Liver (tissue), 9 donors: Measurements from ENCODE around the gene DMAC1. TPM values are rescaled to one million over a fixed set of nuclear protein-coding genes. Genes with fewer than 3 reads are reported as not detected.

ENCODE experiments used
- DNase-seq: peaks from one replicate; pipeline ENCODE4 v3.0.0-alpha.2; 2017; ENCODE audit warnings: low spot score
- H3K27ac ChIP-seq, 2 donors: one replicate each; pipeline ENCODE4 v1.7.0; 2013; ENCODE audit warnings: inconsistent platforms in 2 of 2, low read length in 2 of 2, control low read depth in 1 of 2, low read depth in 1 of 2, mild to moderate bottlenecking in 1 of 2
- H3K27me3 ChIP-seq, 4 donors: one replicate each; pipeline versions ENCODE4 v1.6.1 to v1.7.0; 2013; ENCODE audit warnings: low read length in 3 of 4, inconsistent platforms in 1 of 4, mild to moderate bottlenecking in 1 of 4, moderate library complexity in 1 of 4; ENCODE audit not compliant: control insufficient read depth in 4 of 4, insufficient read depth in 4 of 4
- H3K36me3 ChIP-seq, 4 donors: one replicate each; pipeline versions ENCODE4 v1.6.1 to v1.7.0; 2013; ENCODE audit warnings: low read length in 3 of 4, mild to moderate bottlenecking in 3 of 4, low read depth in 1 of 4, moderate library complexity in 1 of 4; ENCODE audit not compliant: control insufficient read depth in 4 of 4, insufficient read depth in 3 of 4
- H3K4me1 ChIP-seq, 4 donors: one replicate each; pipeline versions ENCODE4 v1.6.1 to v1.7.0; 2013; ENCODE audit warnings: low read length in 3 of 4, mild to moderate bottlenecking in 3 of 4, moderate library complexity in 1 of 4; ENCODE audit not compliant: control insufficient read depth in 4 of 4, insufficient read depth in 4 of 4
- H3K4me3 ChIP-seq, 3 donors: one replicate each; pipeline versions ENCODE4 v1.6.1 to v1.7.0; 2013; ENCODE audit warnings: low read length in 3 of 3, control low read depth in 1 of 3, low read depth in 1 of 3, mild to moderate bottlenecking in 1 of 3
- H3K9ac ChIP-seq, 2 donors: one replicate each; pipeline ENCODE4 v1.7.0; 2013; ENCODE audit warnings: low read length in 2 of 2, mild to moderate bottlenecking in 2 of 2, moderate library complexity in 2 of 2, control low read depth in 1 of 2, low read depth in 1 of 2
- H3K9me3 ChIP-seq, 4 donors: one replicate each; pipeline versions ENCODE4 v1.6.1 to v1.7.0; 2013; ENCODE audit warnings: low read length in 3 of 4; ENCODE audit not compliant: control insufficient read depth in 4 of 4
- ATF3 ChIP-seq: IDR thresholded peaks from 2 replicates; pipeline ENCODE4 v1.6.1; 2016; ENCODE audit warnings: antibody characterized with exemption
- CTCF ChIP-seq: fragments of 150-350 bp; IDR thresholded peaks from 2 replicates; pipeline ENCODE4 v1.5.1; 2017; ENCODE audit warnings: improper control_type of control experiment, low read depth, low read length; ENCODE audit not compliant: missing input control
- EGR1 ChIP-seq, 2 donors: IDR thresholded peaks; 2 replicates each; pipeline ENCODE4 v1.6.1; 2016 to 2018; ENCODE audit warnings: antibody characterized with exemption in 2 of 2, low read depth in 2 of 2
- FOXA1 ChIP-seq: IDR thresholded peaks from 2 replicates; pipeline ENCODE4 v1.6.1; 2016; ENCODE audit warnings: antibody characterized with exemption
- FOXA2 ChIP-seq: IDR thresholded peaks from 2 replicates; pipeline ENCODE4 v1.6.1; 2016; ENCODE audit warnings: antibody characterized with exemption
- GABPA ChIP-seq, 2 donors: IDR thresholded peaks in 1 of 2; conservative IDR thresholded peaks in 1 of 2; 2 replicates each; pipeline ENCODE4 v1.6.1; 2016; ENCODE audit warnings: antibody characterized with exemption in 2 of 2, mild to moderate bottlenecking in 1 of 2, moderate library complexity in 1 of 2
- HNF4A ChIP-seq, 2 donors: conservative IDR thresholded peaks; 2 replicates each; pipeline ENCODE4 v1.6.1; 2016; ENCODE audit warnings: antibody characterized with exemption in 2 of 2, mild to moderate bottlenecking in 2 of 2
- HNF4G ChIP-seq: IDR thresholded peaks from 2 replicates; pipeline ENCODE4 v1.6.1; 2016; ENCODE audit warnings: antibody characterized with exemption
- JUND ChIP-seq, 2 donors: IDR thresholded peaks; 2 replicates each; pipeline ENCODE4 v1.6.1; 2016; ENCODE audit warnings: antibody characterized with exemption in 2 of 2
- MAX ChIP-seq: IDR thresholded peaks from 2 replicates; pipeline ENCODE4 v1.6.1; 2016; ENCODE audit warnings: antibody characterized with exemption
- NR2F2 ChIP-seq: IDR thresholded peaks from 2 replicates; pipeline ENCODE4 v1.6.1; 2016; ENCODE audit warnings: antibody characterized with exemption
- RAD21 ChIP-seq, 2 donors: IDR thresholded peaks; 2 replicates each; pipeline ENCODE4 v1.6.1; 2016; ENCODE audit warnings: antibody characterized with exemption in 2 of 2, mild to moderate bottlenecking in 2 of 2
- REST ChIP-seq: IDR thresholded peaks from 2 replicates; pipeline ENCODE4 v1.6.1; 2016; ENCODE audit warnings: antibody characterized with exemption, mild to moderate bottlenecking
- RXRA ChIP-seq, 2 donors: IDR thresholded peaks; 2 replicates each; pipeline ENCODE4 v1.6.1; 2017 to 2018; ENCODE audit warnings: antibody characterized with exemption in 2 of 2, mild to moderate bottlenecking in 1 of 2
- SP1 ChIP-seq: IDR thresholded peaks from 2 replicates; pipeline ENCODE4 v1.6.1; 2018; ENCODE audit warnings: antibody characterized with exemption, mild to moderate bottlenecking
- TAF1 ChIP-seq: conservative IDR thresholded peaks from 2 replicates; pipeline ENCODE4 v1.6.1; 2016; ENCODE audit warnings: antibody characterized with exemption, mild to moderate bottlenecking
- YY1 ChIP-seq: IDR thresholded peaks from 2 replicates; pipeline ENCODE4 v1.6.1; 2016; ENCODE audit warnings: antibody characterized with exemption, mild to moderate bottlenecking
- ZBTB33 ChIP-seq: IDR thresholded peaks from 2 replicates; pipeline ENCODE4 v1.6.1; 2016; ENCODE audit warnings: antibody characterized with exemption
- WGBS: extraction: QIAGEN DNeasy Blood & Tissue Kit; methylation state at CpG from one replicate; pipeline ENCODE4 v1.1.7; 2013; 5-methylcytosine and 5-hydroxymethylcytosine counted together
- polyA plus RNA-seq, 2 donors: library from polyadenylated mRNA; stranded (reverse) in 1 of 2; unstranded in 1 of 2; fragments of 200-250 nt in 1 of 2; fragments of >200 nt in 1 of 2; fragmentation: Nextera tagmentation in 1 of 2; extraction: Ambion mirVana in 1 of 2; gene quantifications; one replicate each; pipeline versions ENCODE4 v1.2.1 to v1.2.3, GENCODE V29; 2013 to 2015
- total RNA-seq, 2 donors: library from RNA; depleted of rRNA; stranded (reverse); fragments of >200 nt; gene quantifications; one replicate each; pipeline ENCODE4 v1.2.3, GENCODE V29; 2014
- donor health status: healthy.
- donor health status: healthy.
- donor health status: healthy.
- donor health status: healthy.
- donor health status: healthy.

Gene DMAC1
- total RNA-seq (10 to 100 TPM in 1 of 2 donors, 1 to 10 TPM in 1; 4.4 to 10.3 TPM), polyA plus RNA-seq (10 to 100 TPM in 1 of 2 donors, 1 to 10 TPM in 1; 7.6 to 53.0 TPM)

GRCh38 chr9:7799234-7799943, at the start of gene DMAC1:
DMAC1 (minus strand) TSS chr9:7799778; CDS start chr9:7799734, 44 bp downstream.
- peak within 1 kb of the TSS; percentile 45 to 67 for H3K9ac ChIP-seq
- H3K4me3 ChIP-seq, result peak within 1 kb of the TSS; percentile 79 to 100 (median 84)
- DNase-seq, result peak; percentile 64
- peaks cover 0 to 1% (median 0%) of the 10 kb centered on the region in 4 donors for H3K27me3 ChIP-seq
- peak within 1 kb of the TSS; percentile 78 to 91 for H3K27ac ChIP-seq
- peak; percentile 59 to 68 for TF ChIP-seq EGR1 (IDR thresholded peaks at IDR 0.05; ENCODE audit: low read depth in 2 of 2)
- TF ChIP-seq ZBTB33, result peak; percentile 5
- no peak for TF ChIP-seq ATF3
- TF ChIP-seq NR2F2, result no peak
- no peak for TF ChIP-seq TAF1
- peak in 1 of 2 donors; percentile 19 for TF ChIP-seq RXRA (IDR thresholded peaks at IDR 0.05)
- TF ChIP-seq SP1, result no peak
- TF ChIP-seq CTCF, result no peak
- TF ChIP-seq RAD21 (IDR thresholded peaks at IDR 0.05), result peak; percentile 8 to 21
- TF ChIP-seq FOXA1, result no peak
- peak; percentile 63 for TF ChIP-seq REST
- TF ChIP-seq MAX, result peak; percentile 37
- TF ChIP-seq YY1, result peak; percentile 73
- TF ChIP-seq JUND (IDR thresholded peaks at IDR 0.05), result no peak
- TF ChIP-seq HNF4G, result no peak
- TF ChIP-seq FOXA2, result no peak
- TF ChIP-seq HNF4A (conservative IDR thresholded peaks at IDR 0.05), result no peak
- TF ChIP-seq GABPA (IDR thresholded peaks at IDR 0.05 in 1 of 2, conservative IDR thresholded peaks at IDR 0.05 in 1 of 2), result peak; percentile 51 to 92
- under 1% methylated on average over 46 of the region's 46 CpGs for WGBS
- no peaks in the 10 kb centered on the region for H3K9me3 ChIP-seq
- peaks cover 0 to 16% (median 14%) of the 10 kb centered on the region in 4 donors for H3K36me3 ChIP-seq
- H3K4me1 ChIP-seq, result peaks cover 0 to 14% (median 8%) of the 10 kb centered on the region in 4 donors
